22Rv1 (cell line): ENCODE measurements around the gene RUSC1.

Source experiments
- H3K27ac ChIP-seq: fragments of 450-650 bp; 2 replicates; pipeline ENCODE4 v1.5.1; 2017
- ZFX ChIP-seq: fragments of 450-650 bp; IDR thresholded peaks from 2 replicates; pipeline ENCODE4 v1.6.1; 2017; ENCODE audit warnings: antibody characterized with exemption, borderline replicate concordance
- TF ChIP-seq, protein P1 (sequence below): fragments of 450-650 bp; IDR thresholded peaks from 2 replicates; pipeline ENCODE4 v1.5.1; 2017; ENCODE audit warnings: mild to moderate bottlenecking

Gene RUSC1

DNA sequence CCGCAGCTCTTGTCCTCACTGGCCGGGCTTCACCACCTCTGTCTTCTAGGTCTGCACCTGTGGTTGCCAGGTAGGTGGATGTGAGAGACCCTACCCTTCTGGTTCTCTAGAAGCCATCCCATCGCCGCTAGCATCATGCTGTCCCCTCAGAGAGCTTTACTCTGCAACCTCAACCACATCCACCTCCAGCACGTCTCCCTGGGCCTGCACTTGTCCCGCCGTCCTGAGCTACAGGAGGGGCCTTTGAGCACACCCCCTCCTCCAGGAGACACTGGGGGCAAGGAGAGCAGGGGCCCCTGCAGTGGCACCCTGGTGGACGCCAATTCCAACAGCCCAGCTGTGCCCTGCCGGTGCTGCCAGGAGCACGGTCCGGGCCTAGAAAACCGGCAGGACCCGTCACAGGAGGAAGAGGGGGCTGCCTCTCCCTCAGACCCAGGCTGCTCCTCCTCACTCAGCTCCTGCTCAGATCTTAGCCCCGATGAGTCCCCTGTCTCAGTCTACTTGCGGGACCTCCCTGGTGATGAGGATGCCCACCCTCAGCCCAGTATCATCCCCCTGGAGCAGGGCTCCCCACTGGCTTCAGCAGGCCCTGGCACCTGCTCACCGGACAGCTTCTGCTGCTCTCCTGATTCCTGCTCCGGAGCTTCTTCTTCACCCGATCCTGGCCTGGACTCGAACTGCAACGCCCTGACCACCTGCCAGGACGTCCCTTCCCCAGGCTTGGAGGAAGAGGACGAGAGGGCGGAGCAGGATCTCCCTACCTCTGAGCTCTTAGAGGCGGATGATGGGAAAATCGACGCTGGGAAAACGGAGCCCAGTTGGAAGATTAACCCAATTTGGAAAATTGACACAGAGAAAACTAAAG, 1.2 kb downstream of the RUSC1 start:
- H3K27ac ChIP-seq: peak overlapping the region; percentile 99
- TF ChIP-seq ZFX: no peak
- TF ChIP-seq, protein P1, sequence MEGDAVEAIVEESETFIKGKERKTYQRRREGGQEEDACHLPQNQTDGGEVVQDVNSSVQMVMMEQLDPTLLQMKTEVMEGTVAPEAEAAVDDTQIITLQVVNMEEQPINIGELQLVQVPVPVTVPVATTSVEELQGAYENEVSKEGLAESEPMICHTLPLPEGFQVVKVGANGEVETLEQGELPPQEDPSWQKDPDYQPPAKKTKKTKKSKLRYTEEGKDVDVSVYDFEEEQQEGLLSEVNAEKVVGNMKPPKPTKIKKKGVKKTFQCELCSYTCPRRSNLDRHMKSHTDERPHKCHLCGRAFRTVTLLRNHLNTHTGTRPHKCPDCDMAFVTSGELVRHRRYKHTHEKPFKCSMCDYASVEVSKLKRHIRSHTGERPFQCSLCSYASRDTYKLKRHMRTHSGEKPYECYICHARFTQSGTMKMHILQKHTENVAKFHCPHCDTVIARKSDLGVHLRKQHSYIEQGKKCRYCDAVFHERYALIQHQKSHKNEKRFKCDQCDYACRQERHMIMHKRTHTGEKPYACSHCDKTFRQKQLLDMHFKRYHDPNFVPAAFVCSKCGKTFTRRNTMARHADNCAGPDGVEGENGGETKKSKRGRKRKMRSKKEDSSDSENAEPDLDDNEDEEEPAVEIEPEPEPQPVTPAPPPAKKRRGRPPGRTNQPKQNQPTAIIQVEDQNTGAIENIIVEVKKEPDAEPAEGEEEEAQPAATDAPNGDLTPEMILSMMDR: no peak

DNA sequence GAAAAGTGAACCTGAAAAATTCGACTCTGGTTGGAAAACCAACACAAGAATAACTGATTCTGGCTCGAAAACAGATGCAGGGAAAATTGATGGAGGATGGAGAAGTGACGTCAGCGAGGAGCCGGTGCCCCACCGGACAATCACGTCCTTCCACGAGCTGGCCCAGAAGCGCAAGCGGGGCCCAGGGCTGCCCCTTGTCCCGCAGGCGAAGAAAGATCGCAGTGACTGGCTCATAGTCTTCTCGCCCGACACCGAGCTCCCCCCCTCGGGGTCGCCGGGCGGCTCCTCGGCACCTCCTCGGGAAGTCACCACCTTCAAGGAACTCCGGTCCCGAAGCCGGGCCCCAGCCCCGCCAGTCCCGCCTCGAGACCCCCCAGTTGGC, 1.9 kb downstream of the RUSC1 start:
- TF ChIP-seq ZFX: no peak
- TF ChIP-seq, protein P1: no peak
- H3K27ac ChIP-seq: peak overlapping the region; percentile 99

- TF ChIP-seq, protein P1: peak; percentile 99
- no peak for TF ChIP-seq ZFX
Measured at GRCh38 chr1:155322953-155323728, 2.4 kb downstream of the RUSC1 start.

GRCh38 chr1:155323729-155324036, 3.0 kb downstream of the RUSC1 start:
- peak overlapping the region; percentile 99 for H3K27ac ChIP-seq
- TF ChIP-seq, protein P1: no peak
- no peak for TF ChIP-seq ZFX

More at GRCh38 chr1:155322953-155323728, 2.4 kb downstream of the RUSC1 start:
- peak overlapping the region; percentile 99 for H3K27ac ChIP-seq

GRCh38 chr1:155324037-155324716, 3.5 kb downstream of the RUSC1 start:
- H3K27ac ChIP-seq: peak overlapping the region; percentile 99
- no peak for TF ChIP-seq ZFX

- peak overlapping the region; percentile 99 for H3K27ac ChIP-seq
- TF ChIP-seq ZFX: no peak
- TF ChIP-seq, protein P1: peak; percentile 33
Measured at GRCh38 chr1:155324717-155325602, 4.3 kb downstream of the RUSC1 start.

DNA sequence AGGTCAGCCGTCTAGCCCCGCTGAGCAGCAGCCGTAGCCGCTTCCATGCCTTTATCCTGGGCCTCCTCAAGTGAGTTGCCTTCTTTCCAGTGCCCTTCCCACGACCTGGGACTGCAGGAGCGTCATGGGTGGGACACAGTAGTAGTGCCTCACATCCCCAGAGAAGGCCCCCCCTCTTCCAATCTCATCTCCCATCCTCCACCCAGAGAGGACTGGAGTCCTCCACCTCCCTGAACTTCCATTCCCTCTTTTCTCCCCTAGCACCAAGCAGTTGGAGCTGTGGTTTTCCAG, 4.9 kb downstream of the RUSC1 start:
- H3K27ac ChIP-seq: peak overlapping the region; percentile 99
- no peak for TF ChIP-seq ZFX
- TF ChIP-seq, protein P1: no peak
